Measurements from ENCODE around the gene LAMA5.

LAMA5 gene

GRCh38 chr20:62401331-62401779, 34.2 kb upstream of the LAMA5 start:
- DNase-seq (ENCODE audit: low read depth in 1 of 2, low spot score in 1 of 2), result no peak
- in situ Hi-C loops (cut with HindIII; ENCODE audit: low pct_unique_long_range_greater_than_20kb, low sequenced_read_pairs), result no loop called here
- no peak for TF ChIP-seq JUND (IDR thresholded peaks at IDR 0.05; ENCODE audit: low read depth)

DNA sequence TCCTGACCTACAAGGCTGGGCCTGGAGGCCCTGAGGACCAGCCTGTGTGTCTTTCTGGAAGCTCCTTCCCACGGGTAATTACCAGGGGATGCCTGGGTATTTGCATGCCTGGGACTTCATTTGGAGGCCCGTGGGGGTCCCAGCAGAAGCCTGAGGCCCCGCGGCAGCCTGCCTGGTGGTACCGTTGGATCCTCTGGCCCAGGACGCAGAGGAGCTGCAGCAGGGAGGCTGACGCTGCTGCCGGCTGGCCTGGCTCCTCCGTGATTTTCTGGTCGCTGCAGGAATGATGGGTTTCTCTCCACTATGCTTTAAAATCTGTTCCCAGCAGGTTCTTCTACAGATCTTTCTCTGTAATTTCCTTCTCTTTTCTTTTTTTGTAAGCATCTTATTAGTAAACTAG, 33.4 kb upstream of the LAMA5 start:
- no peak for DNase-seq (ENCODE audit: low read depth in 1 of 2, low spot score in 1 of 2)
- in situ Hi-C loops (cut with HindIII; ENCODE audit: low pct_unique_long_range_greater_than_20kb, low sequenced_read_pairs), result no loop called here
- TF ChIP-seq JUND (IDR thresholded peaks at IDR 0.05; ENCODE audit: low read depth), result no peak

DNA sequence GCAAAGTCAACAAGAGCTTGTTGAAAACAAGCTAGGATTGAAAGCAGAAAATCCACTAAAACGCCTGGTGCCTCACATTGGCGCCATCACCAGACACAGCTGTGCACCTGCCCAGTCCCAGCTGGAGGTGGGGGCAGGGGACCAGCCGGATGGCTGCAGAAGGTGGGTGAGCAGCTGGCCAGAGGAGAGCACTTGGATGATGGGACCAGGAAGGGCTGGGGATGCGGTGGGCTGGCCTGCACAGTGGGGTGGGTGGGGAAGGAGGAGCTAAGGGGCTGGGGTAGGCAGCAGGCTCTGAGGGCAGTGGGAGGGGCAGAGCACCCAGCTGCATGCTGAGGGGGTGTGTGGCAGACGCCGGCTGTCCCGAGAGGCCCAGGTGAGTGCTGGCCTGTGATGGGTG, 32.9 kb upstream of the LAMA5 start:
- no peak for DNase-seq (ENCODE audit: low read depth in 1 of 2, low spot score in 1 of 2)
- no peak for TF ChIP-seq JUND (IDR thresholded peaks at IDR 0.05; ENCODE audit: low read depth)
- in situ Hi-C loops (cut with HindIII; ENCODE audit: low pct_unique_long_range_greater_than_20kb, low sequenced_read_pairs), result no loop called here

- TF ChIP-seq JUND (IDR thresholded peaks at IDR 0.05; ENCODE audit: low read depth), result no peak
- DNase-seq (ENCODE audit: low read depth in 1 of 2, low spot score in 1 of 2), result no peak
- in situ Hi-C loops (cut with HindIII; ENCODE audit: low pct_unique_long_range_greater_than_20kb, low sequenced_read_pairs), result no loop called here
Observed at GRCh38 chr20:62398120-62398821, 31.2 kb upstream of the LAMA5 start.

- no peak for DNase-seq (ENCODE audit: low read depth in 1 of 2, low spot score in 1 of 2)
- in situ Hi-C loops (cut with HindIII; ENCODE audit: low pct_unique_long_range_greater_than_20kb, low sequenced_read_pairs), result no loop called here
- no peak for TF ChIP-seq JUND (IDR thresholded peaks at IDR 0.05; ENCODE audit: low read depth)
Observed at GRCh38 chr20:62396367-62397239, 29.5 kb upstream of the LAMA5 start.

- DNase-seq (ENCODE audit: low read depth in 1 of 2, low spot score in 1 of 2), result no peak
- TF ChIP-seq JUND (IDR thresholded peaks at IDR 0.05; ENCODE audit: low read depth), result no peak
- in situ Hi-C loops (cut with HindIII; ENCODE audit: low pct_unique_long_range_greater_than_20kb, low sequenced_read_pairs), result no loop called here
Observed at GRCh38 chr20:62395311-62396242, 28.5 kb upstream of the LAMA5 start.

GRCh38 chr20:62394248-62395245, 27.4 kb upstream of the LAMA5 start:
- in situ Hi-C loops (cut with HindIII; ENCODE audit: low pct_unique_long_range_greater_than_20kb, low sequenced_read_pairs), result no loop called here
- no peak for TF ChIP-seq JUND (IDR thresholded peaks at IDR 0.05; ENCODE audit: low read depth)
- no peak for DNase-seq (ENCODE audit: low read depth in 1 of 2, low spot score in 1 of 2)

DNA sequence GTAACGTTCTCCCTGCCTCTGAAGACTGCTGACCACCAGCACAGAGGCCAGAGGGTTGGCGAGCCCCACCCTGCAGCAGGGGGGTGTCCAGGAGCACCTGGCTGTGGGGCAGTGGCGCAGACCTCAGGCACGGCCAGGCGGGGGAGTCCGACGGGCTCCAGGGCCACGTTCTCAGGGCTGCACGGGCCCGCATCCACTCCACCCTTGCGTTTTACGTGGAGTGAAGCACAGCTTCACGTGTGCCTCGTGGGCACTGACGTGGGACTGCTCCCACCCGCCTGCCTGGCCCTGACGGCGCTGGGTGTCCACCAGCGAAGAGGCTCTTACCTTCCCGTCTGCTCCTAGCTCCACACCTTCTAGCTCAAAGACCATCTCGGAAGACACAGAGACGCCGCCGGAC, 26.7 kb upstream of the LAMA5 start:
- in situ Hi-C loops (cut with HindIII; ENCODE audit: low pct_unique_long_range_greater_than_20kb, low sequenced_read_pairs), result no loop called here
- no peak for DNase-seq (ENCODE audit: low read depth in 1 of 2, low spot score in 1 of 2)
- TF ChIP-seq JUND (IDR thresholded peaks at IDR 0.05; ENCODE audit: low read depth), result no peak

GRCh38 chr20:62393335-62393665, 26.2 kb upstream of the LAMA5 start:
- no peak for DNase-seq (ENCODE audit: low read depth in 1 of 2, low spot score in 1 of 2)
- in situ Hi-C loops (cut with HindIII; ENCODE audit: low pct_unique_long_range_greater_than_20kb, low sequenced_read_pairs), result no loop called here
- TF ChIP-seq JUND (IDR thresholded peaks at IDR 0.05; ENCODE audit: low read depth), result no peak

GRCh38 chr20:62392621-62393334, 25.7 kb upstream of the LAMA5 start:
- in situ Hi-C loops (cut with HindIII; ENCODE audit: low pct_unique_long_range_greater_than_20kb, low sequenced_read_pairs), result no loop called here
- no peak for DNase-seq (ENCODE audit: low read depth in 1 of 2, low spot score in 1 of 2)

GRCh38 chr20:62392077-62392418, 24.9 kb upstream of the LAMA5 start:
- in situ Hi-C loops (cut with HindIII; ENCODE audit: low pct_unique_long_range_greater_than_20kb, low sequenced_read_pairs), result no loop called here

More at GRCh38 chr20:62392621-62393334, 25.7 kb upstream of the LAMA5 start:
- no peak for TF ChIP-seq JUND (IDR thresholded peaks at IDR 0.05; ENCODE audit: low read depth)

More at GRCh38 chr20:62392077-62392418, 24.9 kb upstream of the LAMA5 start:
- no peak for TF ChIP-seq JUND (IDR thresholded peaks at IDR 0.05; ENCODE audit: low read depth)
- DNase-seq (ENCODE audit: low read depth in 1 of 2, low spot score in 1 of 2), result no peak

Measured in T47D (cell line).